Vagina (tissue), 2 donors: ENCODE data around the gene PRODH.
"Not testable (repeated sequence)": the region's sequence is repeated elsewhere in the genome, so short reads cannot be mapped to it uniquely, and the experiment has no call there.

Experiments
- CTCF ChIP-seq, 3 experiments: fragments of 450-650 bp in 2 of 3; fragments of 200-600 bp in 1 of 3; sonication (generic) in 1 of 3; IDR thresholded peaks; one replicate each; pipeline ENCODE4 v1.5.1; 2017 to 2019; ENCODE audit warnings: antibody characterized with exemption in 3 of 3, mild to moderate bottlenecking in 2 of 3, moderate library complexity in 2 of 3
- POLR2A ChIP-seq, 2 donors: fragments of 450-650 bp; IDR thresholded peaks; one replicate each; pipeline ENCODE4 v1.6.1; 2017; ENCODE audit warnings: antibody characterized with exemption in 2 of 2, mild to moderate bottlenecking in 2 of 2, moderate library complexity in 2 of 2

- TF ChIP-seq CTCF, POLR2A (IDR thresholded peaks at IDR 0.05): not testable (repeated sequence)
Observed at GRCh38 chr22:18961632-18962307, 25.7 kb upstream of the PRODH start.
